K562 (cell line): ENCODE data around the gene LY6G6D. TPM values are rescaled to one million over a fixed set of nuclear protein-coding genes. Genes with fewer than 3 reads are reported as not detected.

ENCODE experiments used
- BMI1 ChIP-seq: fragments of 150-350 bp; IDR thresholded peaks from 2 replicates; pipeline ENCODE4 v1.6.1; 2014; ENCODE audit warnings: low read length
- CHCHD3 ChIP-seq: fragments of 250-450 bp; sonication (Bioruptor Pico); IDR thresholded peaks from 2 replicates; pipeline ENCODE4 v2.1.2; 2022; ENCODE audit warnings: mild to moderate bottlenecking
- CREM ChIP-seq: IDR thresholded peaks from 2 replicates; pipeline ENCODE4 v1.6.1; 2014; ENCODE audit warnings: antibody characterized with exemption, low read depth
- ETV1 ChIP-seq: fragments of 450-650 bp; conservative IDR thresholded peaks from 2 replicates; pipeline ENCODE4 v1.6.1; 2016; ENCODE audit warnings: missing genetic modification characterization, control low read depth, low read depth, missing compliant biosample characterization
- FOXK1 ChIP-seq: sonication (generic); formaldehyde crosslinking; IDR thresholded peaks from 2 replicates; pipeline ENCODE4 v1.8.0; 2022; ENCODE audit warnings: missing genetic modification reagents, mild to moderate bottlenecking, borderline replicate concordance
- FOXK2 ChIP-seq, 2 experiments: fragments of 450-650 bp; IDR thresholded peaks in 1 of 2; conservative IDR thresholded peaks in 1 of 2; 2 replicates each; pipeline ENCODE4 v1.6.1; 2016; ENCODE audit warnings: low read depth in 2 of 2, mild to moderate bottlenecking in 1 of 2
- MTA1 ChIP-seq: fragments of 450-650 bp; IDR thresholded peaks from 2 replicates; pipeline ENCODE4 v1.6.1; 2017; ENCODE audit warnings: borderline replicate concordance
- MYNN ChIP-seq, 2 experiments: sonication (generic); formaldehyde crosslinking in 1 of 2; IDR thresholded peaks; 2 replicates each; pipeline versions ENCODE4 v1.5.0 to v1.6.1; 2016 to 2020; ENCODE audit warnings: antibody characterized with exemption in 1 of 2, missing genetic modification reagents in 1 of 2
- NBN ChIP-seq: fragments of 450-650 bp; IDR thresholded peaks from 2 replicates; pipeline ENCODE4 v1.6.1; 2016; ENCODE audit warnings: low read depth, mild to moderate bottlenecking
- NRF1 ChIP-seq, 2 experiments: fragments of 450-650 bp; IDR thresholded peaks in 1 of 2; conservative IDR thresholded peaks in 1 of 2; 2 replicates each; pipeline ENCODE4 v1.6.1; 2014; ENCODE audit warnings: mild to moderate bottlenecking in 2 of 2
- PHB ChIP-seq: fragments of 250-450 bp; sonication (Bioruptor Pico); IDR thresholded peaks from 2 replicates; pipeline ENCODE4 v1.5.0; 2021
- PHF20 ChIP-seq: fragments of 450-650 bp; IDR thresholded peaks from 2 replicates; pipeline ENCODE4 v1.6.1; 2018; ENCODE audit not compliant: partially characterized antibody
- PHF21A ChIP-seq: fragments of 450-650 bp; IDR thresholded peaks from 2 replicates; pipeline ENCODE4 v1.6.1; 2017; ENCODE audit warnings: low read depth, borderline replicate concordance
- POLR2B ChIP-seq: fragments of 450-650 bp; IDR thresholded peaks from 2 replicates; pipeline ENCODE4 v1.6.1; 2018; ENCODE audit warnings: low read depth; ENCODE audit not compliant: partially characterized antibody
- RBBP5 ChIP-seq: fragments of 200-600 bp; sonication (generic); IDR thresholded peaks from 2 replicates; pipeline ENCODE4 v1.6.1; 2012; ENCODE audit warnings: borderline replicate concordance, mild to moderate bottlenecking, low read length, control low read depth, inconsistent platforms; ENCODE audit not compliant: insufficient read depth, poor library complexity, severe bottlenecking
- RBFOX2 ChIP-seq: fragments of 200-400 bp; formaldehyde crosslinking; IDR thresholded peaks from 2 replicates; pipeline ENCODE4 v1.6.1; 2017; ENCODE audit warnings: low read depth, mild to moderate bottlenecking, low read length, moderate library complexity
- RBM15 ChIP-seq: fragments of 200-400 bp; formaldehyde crosslinking; IDR thresholded peaks from 2 replicates; pipeline ENCODE4 v1.6.1; 2018; ENCODE audit warnings: mild to moderate bottlenecking, low read length, moderate library complexity; ENCODE audit not compliant: insufficient read depth
- RBM25 ChIP-seq: fragments of 200-400 bp; formaldehyde crosslinking; IDR thresholded peaks from 2 replicates; pipeline ENCODE4 v1.6.1; 2018; ENCODE audit warnings: low read length, low read depth, moderate library complexity; ENCODE audit not compliant: severe bottlenecking
- SMARCA5 ChIP-seq: fragments of 450-650 bp; IDR thresholded peaks from 2 replicates; pipeline ENCODE4 v1.6.1; 2016
- SREBF1 ChIP-seq: fragments of 150-350 bp; IDR thresholded peaks from 2 replicates; pipeline ENCODE4 v1.6.1; 2014; ENCODE audit warnings: antibody characterized with exemption, low read depth, low read length, borderline replicate concordance
- WHSC1 ChIP-seq: IDR thresholded peaks from one replicate; pipeline ENCODE4 v1.6.1; 2012; ENCODE audit warnings: low read length, control low read depth, inconsistent platforms
- ZBTB7A ChIP-seq: IDR thresholded peaks from 2 replicates; pipeline ENCODE4 v1.6.1; 2011; ENCODE audit warnings: low read depth, mild to moderate bottlenecking, low read length, moderate library complexity, borderline replicate concordance; ENCODE audit not compliant: control insufficient read depth
- ZNF274 ChIP-seq: IDR thresholded peaks from 2 replicates; pipeline ENCODE4 v1.6.1; 2011; ENCODE audit warnings: low read depth, mild to moderate bottlenecking, low read length, moderate library complexity, borderline replicate concordance
- ZNF507 ChIP-seq: conservative IDR thresholded peaks from 2 replicates; pipeline ENCODE4 v1.6.1; 2017; ENCODE audit warnings: missing genetic modification characterization, missing compliant biosample characterization
- ZNF717 ChIP-seq: fragments of 250-450 bp; sonication (Bioruptor Pico); IDR thresholded peaks from 2 replicates; pipeline ENCODE4 v1.5.0; 2021
- ZSCAN32 ChIP-seq: fragments of 450-650 bp; formaldehyde crosslinking; IDR thresholded peaks from 2 replicates; pipeline ENCODE4 v1.4.0; 2020; ENCODE audit warnings: mild to moderate bottlenecking, moderate library complexity
- polyA plus RNA-seq, 8 experiments: library from polyadenylated mRNA; depleted of rRNA in 4 of 8; stranded (reverse) in 5 of 8; unstranded in 3 of 8; fragments of >200 nt; fragmentation: Nextera tagmentation in 2 of 8; fragmentation: Illumina TruSeq in 1 of 8; extraction: Ambion mirVana in 2 of 8; extraction: Trizol in 1 of 8; gene quantifications; 2 replicates each; pipeline versions ENCODE4 v1.2.1 to v1.2.3, GENCODE V29; 2011 to 2014; ENCODE audit warnings: inconsistent platforms in 1 of 8, missing spikeins in 1 of 8
- total RNA-seq, 7 experiments: library from RNA; depleted of rRNA in 6 of 7; stranded (reverse); fragments of >200 nt in 6 of 7; fragmentation: Illumina TruSeq in 2 of 7; extraction: Trizol in 2 of 7; gene quantifications; 2 replicates each; pipeline versions ENCODE4 v1.2.1 to v1.2.3, GENCODE V29; 2011 to 2021; ENCODE audit warnings: low replicate concordance in 1 of 7
- TF ChIP-seq, protein P1 (sequence below): sonication (generic); formaldehyde crosslinking; IDR thresholded peaks from 2 replicates; pipeline ENCODE4 v1.8.0; 2022; ENCODE audit warnings: mild to moderate bottlenecking, missing genetic modification reagents

Gene LY6G6D
- total and polyA plus RNA-seq, 9 of the 15 experiments (the other 6 are each of a cell fraction or from before 2014, with no cell fraction given), result 0.30 to 0.38 TPM; not detected in 7

GRCh38 chr6:31727034-31727716 is 12.0 kb downstream of the LY6G6D start (continued):
- TF ChIP-seq RBBP5, result peak; percentile 64
- TF ChIP-seq MTA1, result no peak
- peak; percentile 72; the same call in 1 of the 2 replicates for TF ChIP-seq MYNN (IDR thresholded peaks at IDR 0.05)
- no peak for TF ChIP-seq MYNN (CRISPR knock-in tag; IDR thresholded peaks at IDR 0.05)
- TF ChIP-seq BMI1, result no peak
- TF ChIP-seq ZNF274, result no peak
- no peak for TF ChIP-seq RBM15
- TF ChIP-seq NRF1 (conservative IDR thresholded peaks at IDR 0.05 in 1 of 2, IDR thresholded peaks at IDR 0.05 in 1 of 2), result no peak; a peak in 1 of 4 replicates
- TF ChIP-seq PHF20, result no peak
- TF ChIP-seq, protein P1, sequence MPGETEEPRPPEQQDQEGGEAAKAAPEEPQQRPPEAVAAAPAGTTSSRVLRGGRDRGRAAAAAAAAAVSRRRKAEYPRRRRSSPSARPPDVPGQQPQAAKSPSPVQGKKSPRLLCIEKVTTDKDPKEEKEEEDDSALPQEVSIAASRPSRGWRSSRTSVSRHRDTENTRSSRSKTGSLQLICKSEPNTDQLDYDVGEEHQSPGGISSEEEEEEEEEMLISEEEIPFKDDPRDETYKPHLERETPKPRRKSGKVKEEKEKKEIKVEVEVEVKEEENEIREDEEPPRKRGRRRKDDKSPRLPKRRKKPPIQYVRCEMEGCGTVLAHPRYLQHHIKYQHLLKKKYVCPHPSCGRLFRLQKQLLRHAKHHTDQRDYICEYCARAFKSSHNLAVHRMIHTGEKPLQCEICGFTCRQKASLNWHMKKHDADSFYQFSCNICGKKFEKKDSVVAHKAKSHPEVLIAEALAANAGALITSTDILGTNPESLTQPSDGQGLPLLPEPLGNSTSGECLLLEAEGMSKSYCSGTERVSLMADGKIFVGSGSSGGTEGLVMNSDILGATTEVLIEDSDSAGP, result no peak
- no peak for TF ChIP-seq NBN
- TF ChIP-seq ZNF717 (CRISPR knock-in tag), result no peak
- TF ChIP-seq PHB (CRISPR knock-in tag), result no peak
- TF ChIP-seq ZNF507 (tag), result no peak
- no peak for TF ChIP-seq POLR2B
- TF ChIP-seq CHCHD3 (CRISPR knock-in tag), result no peak
- TF ChIP-seq RBM25, result no peak
- no peak for TF ChIP-seq ETV1
- TF ChIP-seq WHSC1, result peak; percentile 12
- no peak for TF ChIP-seq ZSCAN32 (CRISPR knock-in tag)
- TF ChIP-seq ZBTB7A, result peak; percentile 55; the same call in 1 of the 2 replicates
- no peak for TF ChIP-seq RBFOX2
- no peak for TF ChIP-seq SREBF1
- no peak for TF ChIP-seq FOXK2 (conservative IDR thresholded peaks at IDR 0.05 in 1 of 2, IDR thresholded peaks at IDR 0.05 in 1 of 2; ENCODE audit: low read depth in 2 of 2)
- TF ChIP-seq CREM, result no peak
- TF ChIP-seq SMARCA5, result peak; percentile 52; the same call in 1 of the 2 replicates
- TF ChIP-seq PHF21A, result no peak
- TF ChIP-seq FOXK1 (CRISPR knock-in tag), result peak; percentile 40; the same call in 1 of the 2 replicates
